Measurements from ENCODE around the gene RSPH6A. TPM values are rescaled to one million over a fixed set of nuclear protein-coding genes. Genes with fewer than 3 reads are reported as not detected.

Gene RSPH6A
- polyA plus RNA-seq, 1 donor from 2014 or later, result not detected

GRCh38 chr19:45793876-45794275 lies 21.2 kb downstream of the RSPH6A start:
- Histone ChIP-seq H4K20me1 (ENCODE audit: insufficient read depth) (no peaks in the 10 kb centered on the region), H3K79me2 (replicated peaks; ENCODE audit: insufficient read depth, low read length) (peaks cover 25% of the 10 kb centered on the region), H3K27ac (ENCODE audit: low read length) (peak overlapping the region; percentile 85), H3K36me3 (ENCODE audit: insufficient read depth, low read length) (peaks cover 6% of the 10 kb centered on the region), H3F3A (ENCODE audit: insufficient read depth, low read length, poor library complexity, severe bottlenecking) (no peaks in the 10 kb centered on the region), H3K27me3 (ENCODE audit: insufficient read depth, low read depth, low read length) (no peaks in the 10 kb centered on the region), H3K9ac (ENCODE audit: low read length) (no peak overlapping the region), H3K9me3 (ENCODE audit: low read length) (no peaks in the 10 kb centered on the region), H3K9me2 (ENCODE audit: insufficient read depth, low read length) (no peaks in the 10 kb centered on the region), H2AFZ (ENCODE audit: low read depth, low read length) (no peak overlapping the region), H3K4me2 (ENCODE audit: low read length) (no peak overlapping the region), H3K4me3 (ENCODE audit: low read length) (no peak overlapping the region)
- TF ChIP-seq RAD21 (conservative IDR thresholded peaks at IDR 0.05) (no peak), EZH2 (IDR thresholded peaks at IDR 0.05; ENCODE audit: borderline replicate concordance, insufficient read depth, low read length, poor library complexity, severe bottlenecking) (no peak), POLR2AphosphoS5 (IDR thresholded peaks at IDR 0.05) (no peak), EP300 (conservative IDR thresholded peaks at IDR 0.05; ENCODE audit: poor library complexity, severe bottlenecking) (no peak), MXI1 (conservative IDR thresholded peaks at IDR 0.05; ENCODE audit: poor library complexity, severe bottlenecking) (no peak), SMC3 (conservative IDR thresholded peaks at IDR 0.05; ENCODE audit: poor library complexity) (no peak), TAF1 (IDR thresholded peaks at IDR 0.05; ENCODE audit: low read depth) (no peak)
- TF ChIP-seq, protein P1, sequence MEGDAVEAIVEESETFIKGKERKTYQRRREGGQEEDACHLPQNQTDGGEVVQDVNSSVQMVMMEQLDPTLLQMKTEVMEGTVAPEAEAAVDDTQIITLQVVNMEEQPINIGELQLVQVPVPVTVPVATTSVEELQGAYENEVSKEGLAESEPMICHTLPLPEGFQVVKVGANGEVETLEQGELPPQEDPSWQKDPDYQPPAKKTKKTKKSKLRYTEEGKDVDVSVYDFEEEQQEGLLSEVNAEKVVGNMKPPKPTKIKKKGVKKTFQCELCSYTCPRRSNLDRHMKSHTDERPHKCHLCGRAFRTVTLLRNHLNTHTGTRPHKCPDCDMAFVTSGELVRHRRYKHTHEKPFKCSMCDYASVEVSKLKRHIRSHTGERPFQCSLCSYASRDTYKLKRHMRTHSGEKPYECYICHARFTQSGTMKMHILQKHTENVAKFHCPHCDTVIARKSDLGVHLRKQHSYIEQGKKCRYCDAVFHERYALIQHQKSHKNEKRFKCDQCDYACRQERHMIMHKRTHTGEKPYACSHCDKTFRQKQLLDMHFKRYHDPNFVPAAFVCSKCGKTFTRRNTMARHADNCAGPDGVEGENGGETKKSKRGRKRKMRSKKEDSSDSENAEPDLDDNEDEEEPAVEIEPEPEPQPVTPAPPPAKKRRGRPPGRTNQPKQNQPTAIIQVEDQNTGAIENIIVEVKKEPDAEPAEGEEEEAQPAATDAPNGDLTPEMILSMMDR (IDR thresholded peaks at IDR 0.05; ENCODE audit: poor library complexity, severe bottlenecking), result no peak
- TF ChIP-seq, protein P2, sequence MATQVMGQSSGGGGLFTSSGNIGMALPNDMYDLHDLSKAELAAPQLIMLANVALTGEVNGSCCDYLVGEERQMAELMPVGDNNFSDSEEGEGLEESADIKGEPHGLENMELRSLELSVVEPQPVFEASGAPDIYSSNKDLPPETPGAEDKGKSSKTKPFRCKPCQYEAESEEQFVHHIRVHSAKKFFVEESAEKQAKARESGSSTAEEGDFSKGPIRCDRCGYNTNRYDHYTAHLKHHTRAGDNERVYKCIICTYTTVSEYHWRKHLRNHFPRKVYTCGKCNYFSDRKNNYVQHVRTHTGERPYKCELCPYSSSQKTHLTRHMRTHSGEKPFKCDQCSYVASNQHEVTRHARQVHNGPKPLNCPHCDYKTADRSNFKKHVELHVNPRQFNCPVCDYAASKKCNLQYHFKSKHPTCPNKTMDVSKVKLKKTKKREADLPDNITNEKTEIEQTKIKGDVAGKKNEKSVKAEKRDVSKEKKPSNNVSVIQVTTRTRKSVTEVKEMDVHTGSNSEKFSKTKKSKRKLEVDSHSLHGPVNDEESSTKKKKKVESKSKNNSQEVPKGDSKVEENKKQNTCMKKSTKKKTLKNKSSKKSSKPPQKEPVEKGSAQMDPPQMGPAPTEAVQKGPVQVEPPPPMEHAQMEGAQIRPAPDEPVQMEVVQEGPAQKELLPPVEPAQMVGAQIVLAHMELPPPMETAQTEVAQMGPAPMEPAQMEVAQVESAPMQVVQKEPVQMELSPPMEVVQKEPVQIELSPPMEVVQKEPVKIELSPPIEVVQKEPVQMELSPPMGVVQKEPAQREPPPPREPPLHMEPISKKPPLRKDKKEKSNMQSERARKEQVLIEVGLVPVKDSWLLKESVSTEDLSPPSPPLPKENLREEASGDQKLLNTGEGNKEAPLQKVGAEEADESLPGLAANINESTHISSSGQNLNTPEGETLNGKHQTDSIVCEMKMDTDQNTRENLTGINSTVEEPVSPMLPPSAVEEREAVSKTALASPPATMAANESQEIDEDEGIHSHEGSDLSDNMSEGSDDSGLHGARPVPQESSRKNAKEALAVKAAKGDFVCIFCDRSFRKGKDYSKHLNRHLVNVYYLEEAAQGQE (IDR thresholded peaks at IDR 0.05; ENCODE audit: borderline replicate concordance), result no peak

- H3K27me3 ChIP-seq (ENCODE audit: insufficient read depth, low read depth, low read length), result no peaks in the 10 kb centered on the region
- no peaks in the 10 kb centered on the region for H3K9me3 ChIP-seq (ENCODE audit: low read length)
- no peak for TF ChIP-seq MXI1 (conservative IDR thresholded peaks at IDR 0.05; ENCODE audit: poor library complexity, severe bottlenecking)
- TF ChIP-seq, protein P2 (IDR thresholded peaks at IDR 0.05; ENCODE audit: borderline replicate concordance), result no peak
- TF ChIP-seq SMC3 (conservative IDR thresholded peaks at IDR 0.05; ENCODE audit: poor library complexity), result no peak
- TF ChIP-seq RAD21 (conservative IDR thresholded peaks at IDR 0.05), result no peak
- TF ChIP-seq TAF1 (IDR thresholded peaks at IDR 0.05; ENCODE audit: low read depth), result no peak
- no peak for TF ChIP-seq EZH2 (IDR thresholded peaks at IDR 0.05; ENCODE audit: borderline replicate concordance, insufficient read depth, low read length, poor library complexity, severe bottlenecking)
- no peak for TF ChIP-seq EP300 (conservative IDR thresholded peaks at IDR 0.05; ENCODE audit: poor library complexity, severe bottlenecking)
- peak overlapping the region; percentile 59 for H3K4me2 ChIP-seq (ENCODE audit: low read length)
- H3F3A ChIP-seq (ENCODE audit: insufficient read depth, low read length, poor library complexity, severe bottlenecking), result no peaks in the 10 kb centered on the region
- peaks cover 25% of the 10 kb centered on the region for H3K79me2 ChIP-seq (replicated peaks; ENCODE audit: insufficient read depth, low read length)
- H3K27ac ChIP-seq (ENCODE audit: low read length), result peak overlapping the region; percentile 85
- no peaks in the 10 kb centered on the region for H4K20me1 ChIP-seq (ENCODE audit: insufficient read depth)
- H3K9ac ChIP-seq (ENCODE audit: low read length), result peak overlapping the region; percentile 61
- peak overlapping the region; percentile 18 for H2AFZ ChIP-seq (ENCODE audit: low read depth, low read length)
- peaks cover 6% of the 10 kb centered on the region for H3K36me3 ChIP-seq (ENCODE audit: insufficient read depth, low read length)
- H3K9me2 ChIP-seq (ENCODE audit: insufficient read depth, low read length), result no peaks in the 10 kb centered on the region
- peak overlapping the region; percentile 56 for H3K4me3 ChIP-seq (ENCODE audit: low read length)
Observed at GRCh38 chr19:45793178-45793564, 21.9 kb downstream of the RSPH6A start.
